Ishikawa (cell line): ENCODE results near the gene ARID2.
A peak's percentile ranks its signal among the peaks of the same experiment; 100 is the strongest.

ENCODE experiments used
- CEBPB ChIP-seq: IDR thresholded peaks from 2 replicates; pipeline ENCODE4 v1.6.1; 2012
- CREB1 ChIP-seq: IDR thresholded peaks from 2 replicates; pipeline ENCODE4 v1.6.1; 2012; ENCODE audit warnings: low read depth
- EGR1 ChIP-seq: IDR thresholded peaks from 2 replicates; pipeline ENCODE4 v1.6.1; 2012
- EP300 ChIP-seq: IDR thresholded peaks from 2 replicates; pipeline ENCODE4 v1.6.1; 2012; ENCODE audit warnings: borderline replicate concordance
- FOXM1 ChIP-seq: IDR thresholded peaks from 2 replicates; pipeline ENCODE4 v1.6.1; 2012; ENCODE audit warnings: low read depth, borderline replicate concordance
- NFIC ChIP-seq: IDR thresholded peaks from 2 replicates; pipeline ENCODE4 v1.6.1; 2012
- RAD21 ChIP-seq: IDR thresholded peaks from 2 replicates; pipeline ENCODE4 v1.6.1; 2012; ENCODE audit warnings: low read depth
- REST ChIP-seq: IDR thresholded peaks from 2 replicates; pipeline ENCODE4 v1.6.1; 2012; ENCODE audit warnings: low read depth, mild to moderate bottlenecking
- TAF1 ChIP-seq: IDR thresholded peaks from 2 replicates; pipeline ENCODE4 v1.6.1; 2012; ENCODE audit warnings: low read depth, mild to moderate bottlenecking
- TCF12 ChIP-seq: IDR thresholded peaks from 2 replicates; pipeline ENCODE4 v1.6.1; 2012; ENCODE audit warnings: low read depth
- TEAD4 ChIP-seq: IDR thresholded peaks from 2 replicates; pipeline ENCODE4 v1.6.1; 2012
- USF1 ChIP-seq: IDR thresholded peaks from 2 replicates; pipeline ENCODE4 v1.6.1; 2012
- YY1 ChIP-seq: IDR thresholded peaks from 2 replicates; pipeline ENCODE4 v1.6.1; 2012; ENCODE audit warnings: low read depth
- ZBTB7A ChIP-seq: IDR thresholded peaks from 2 replicates; pipeline ENCODE4 v1.6.1; 2012; ENCODE audit warnings: low read depth
- TF ChIP-seq, protein P1 (sequence below): IDR thresholded peaks from 2 replicates; pipeline ENCODE4 v1.6.1; 2012

ARID2 gene

DNA sequence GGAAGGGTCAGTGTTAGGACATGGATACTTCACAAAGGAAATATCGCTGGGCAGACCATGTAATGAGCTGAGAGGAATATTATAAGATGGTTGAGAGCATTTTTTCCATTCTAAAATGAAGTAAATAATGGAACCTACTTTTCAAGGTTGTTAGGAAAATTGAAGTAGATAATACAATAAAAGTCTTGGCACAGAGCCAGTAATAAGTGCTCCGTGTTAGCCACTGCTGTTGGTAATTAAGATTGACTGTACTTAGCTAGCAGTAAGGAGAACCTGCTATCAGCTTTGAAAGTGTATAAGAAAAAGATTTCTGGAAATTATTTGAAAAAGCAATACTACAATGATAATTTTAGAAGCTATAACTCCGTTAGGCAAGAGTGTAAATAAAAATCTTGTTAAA, 183.3 kb downstream of the ARID2 start:
- no peak for TF ChIP-seq TEAD4
- no peak for TF ChIP-seq RAD21
- TF ChIP-seq EGR1, result no peak
- TF ChIP-seq, protein P1, sequence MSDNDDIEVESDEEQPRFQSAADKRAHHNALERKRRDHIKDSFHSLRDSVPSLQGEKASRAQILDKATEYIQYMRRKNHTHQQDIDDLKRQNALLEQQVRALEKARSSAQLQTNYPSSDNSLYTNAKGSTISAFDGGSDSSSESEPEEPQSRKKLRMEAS, result no peak
- no peak for TF ChIP-seq REST
- no peak for TF ChIP-seq USF1
- no peak for TF ChIP-seq CREB1
- TF ChIP-seq NFIC, result peak; percentile 79

- no peak for TF ChIP-seq USF1
- TF ChIP-seq, protein P1, result no peak
- no peak for TF ChIP-seq EGR1
- TF ChIP-seq CREB1, result no peak
- TF ChIP-seq TEAD4, result no peak
- no peak for TF ChIP-seq ZBTB7A
- TF ChIP-seq NFIC, result no peak
Observed at GRCh38 chr12:45913631-45914030, 184.1 kb downstream of the ARID2 start.

- no peak for TF ChIP-seq USF1
- no peak for TF ChIP-seq CEBPB
- no peak for TF ChIP-seq ZBTB7A
- TF ChIP-seq TCF12, result no peak
- no peak for TF ChIP-seq REST
- TF ChIP-seq NFIC, result no peak
- TF ChIP-seq, protein P1, result no peak
- TF ChIP-seq EP300, result no peak
- TF ChIP-seq EGR1, result no peak
- no peak for TF ChIP-seq YY1
- TF ChIP-seq TAF1, result no peak
- no peak for TF ChIP-seq CREB1
- no peak for TF ChIP-seq TEAD4
- no peak for TF ChIP-seq RAD21
Observed at GRCh38 chr12:45914090-45914489, 184.6 kb downstream of the ARID2 start.

DNA sequence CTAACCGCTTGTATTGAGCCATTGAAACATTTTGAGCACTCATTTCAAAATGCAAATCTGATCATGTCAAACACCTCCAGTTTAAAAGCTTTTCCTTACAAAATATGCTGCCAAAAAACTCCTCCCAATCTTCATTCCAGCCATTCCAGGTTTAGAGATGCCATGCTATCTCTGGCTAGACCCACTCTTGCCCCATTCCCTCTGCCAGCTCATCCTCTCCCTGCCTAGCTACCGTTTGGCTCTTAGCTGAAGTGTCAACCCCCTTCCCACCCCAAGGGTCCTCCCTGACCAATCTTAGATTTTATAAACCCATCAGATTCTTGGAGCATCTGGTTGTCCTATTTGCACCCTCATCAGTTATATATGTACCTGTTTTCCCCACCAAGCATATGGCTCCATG, 185.9 kb downstream of the ARID2 start:
- TF ChIP-seq TEAD4, result no peak
- no peak for TF ChIP-seq EP300
- TF ChIP-seq, protein P1, result no peak
- no peak for TF ChIP-seq NFIC
- no peak for TF ChIP-seq RAD21
- no peak for TF ChIP-seq FOXM1
- TF ChIP-seq TCF12, result no peak
- TF ChIP-seq USF1, result no peak
- no peak for TF ChIP-seq YY1
- no peak for TF ChIP-seq REST
- TF ChIP-seq CEBPB, result no peak
- TF ChIP-seq CREB1, result no peak
- no peak for TF ChIP-seq EGR1
- TF ChIP-seq TAF1, result no peak
- no peak for TF ChIP-seq ZBTB7A
